GM13977 (cell line): ENCODE results near the gene ALLC.
"Not testable (repeated sequence)": the region's sequence is repeated elsewhere in the genome, so short reads cannot be mapped to it uniquely, and the experiment has no call there.

ENCODE experiments used
- DNase-seq: peaks from one replicate; pipeline ENCODE4 v3.0.0; 2012; ENCODE audit warnings: low spot score
- in situ Hi-C: fragments of 300-500 bp; cut with MboI; formaldehyde crosslinking; loops from one replicate; pipeline ENCODE4 v1.12.0; 2022; ENCODE audit warnings: low sequenced_read_pairs, low pct_unique_long_range_greater_than_20kb, mixed read lengths, inconsistent platforms; ENCODE audit not compliant: unreplicated experiment
- TF ChIP-seq, protein P1 (sequence below): IDR thresholded peaks from 2 replicates; pipeline ENCODE4 v1.5.1; 2012; ENCODE audit warnings: mild to moderate bottlenecking, control low read depth; ENCODE audit not compliant: insufficient read depth; ENCODE audit errors: extremely low read depth, missing control alignments

ALLC gene

DNA sequence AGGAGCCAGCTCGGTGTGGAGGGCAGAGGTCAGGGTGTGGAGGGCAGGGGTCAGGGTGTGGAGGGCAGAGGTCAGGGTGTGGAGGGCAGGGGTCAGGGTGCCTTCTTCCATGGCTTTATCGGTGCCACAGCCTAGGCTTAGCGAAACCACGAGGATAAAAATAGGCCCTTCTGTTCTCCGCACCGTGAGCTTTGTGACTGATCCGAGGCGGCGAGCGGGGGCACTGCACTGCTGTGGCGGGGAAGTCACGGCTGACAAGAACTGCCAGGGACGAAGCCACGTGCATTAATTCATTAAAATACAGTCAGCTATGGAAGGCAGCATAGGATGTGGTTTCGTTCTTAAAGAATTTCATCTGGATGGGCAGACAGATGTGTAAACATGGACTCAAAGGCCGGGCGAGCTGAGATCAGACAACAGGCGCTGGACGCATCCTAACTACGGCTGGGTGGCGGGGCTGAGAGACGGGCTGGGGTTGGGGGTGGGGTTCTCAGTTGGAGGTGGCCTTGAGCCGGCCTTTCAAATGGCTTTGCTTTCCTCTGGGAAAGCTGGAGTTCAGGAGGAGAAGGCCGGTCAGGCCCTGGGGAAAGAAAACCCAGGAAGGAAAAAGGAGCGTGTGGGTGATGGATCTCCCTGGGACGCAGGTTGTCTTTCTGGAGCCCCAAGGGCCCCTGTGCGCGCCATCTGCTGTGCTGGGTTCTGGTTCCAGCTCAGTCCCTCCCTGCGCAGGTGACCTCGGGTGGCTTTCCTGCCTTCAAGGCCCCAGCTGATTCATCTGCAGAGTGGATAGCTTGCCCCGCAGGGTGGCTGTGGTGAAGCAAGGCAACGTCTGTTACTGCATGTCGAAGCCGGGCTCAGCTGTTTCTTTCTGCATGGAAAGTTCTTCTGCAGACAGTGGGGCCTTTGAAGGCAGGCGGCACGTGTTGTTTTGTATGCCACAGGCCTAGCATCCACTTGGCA is 958 bp upstream of the ALLC start:
- TF ChIP-seq, protein P1, sequence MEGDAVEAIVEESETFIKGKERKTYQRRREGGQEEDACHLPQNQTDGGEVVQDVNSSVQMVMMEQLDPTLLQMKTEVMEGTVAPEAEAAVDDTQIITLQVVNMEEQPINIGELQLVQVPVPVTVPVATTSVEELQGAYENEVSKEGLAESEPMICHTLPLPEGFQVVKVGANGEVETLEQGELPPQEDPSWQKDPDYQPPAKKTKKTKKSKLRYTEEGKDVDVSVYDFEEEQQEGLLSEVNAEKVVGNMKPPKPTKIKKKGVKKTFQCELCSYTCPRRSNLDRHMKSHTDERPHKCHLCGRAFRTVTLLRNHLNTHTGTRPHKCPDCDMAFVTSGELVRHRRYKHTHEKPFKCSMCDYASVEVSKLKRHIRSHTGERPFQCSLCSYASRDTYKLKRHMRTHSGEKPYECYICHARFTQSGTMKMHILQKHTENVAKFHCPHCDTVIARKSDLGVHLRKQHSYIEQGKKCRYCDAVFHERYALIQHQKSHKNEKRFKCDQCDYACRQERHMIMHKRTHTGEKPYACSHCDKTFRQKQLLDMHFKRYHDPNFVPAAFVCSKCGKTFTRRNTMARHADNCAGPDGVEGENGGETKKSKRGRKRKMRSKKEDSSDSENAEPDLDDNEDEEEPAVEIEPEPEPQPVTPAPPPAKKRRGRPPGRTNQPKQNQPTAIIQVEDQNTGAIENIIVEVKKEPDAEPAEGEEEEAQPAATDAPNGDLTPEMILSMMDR = no peak
- DNase-seq = no peak
- in situ Hi-C loops = no loop called here

DNA sequence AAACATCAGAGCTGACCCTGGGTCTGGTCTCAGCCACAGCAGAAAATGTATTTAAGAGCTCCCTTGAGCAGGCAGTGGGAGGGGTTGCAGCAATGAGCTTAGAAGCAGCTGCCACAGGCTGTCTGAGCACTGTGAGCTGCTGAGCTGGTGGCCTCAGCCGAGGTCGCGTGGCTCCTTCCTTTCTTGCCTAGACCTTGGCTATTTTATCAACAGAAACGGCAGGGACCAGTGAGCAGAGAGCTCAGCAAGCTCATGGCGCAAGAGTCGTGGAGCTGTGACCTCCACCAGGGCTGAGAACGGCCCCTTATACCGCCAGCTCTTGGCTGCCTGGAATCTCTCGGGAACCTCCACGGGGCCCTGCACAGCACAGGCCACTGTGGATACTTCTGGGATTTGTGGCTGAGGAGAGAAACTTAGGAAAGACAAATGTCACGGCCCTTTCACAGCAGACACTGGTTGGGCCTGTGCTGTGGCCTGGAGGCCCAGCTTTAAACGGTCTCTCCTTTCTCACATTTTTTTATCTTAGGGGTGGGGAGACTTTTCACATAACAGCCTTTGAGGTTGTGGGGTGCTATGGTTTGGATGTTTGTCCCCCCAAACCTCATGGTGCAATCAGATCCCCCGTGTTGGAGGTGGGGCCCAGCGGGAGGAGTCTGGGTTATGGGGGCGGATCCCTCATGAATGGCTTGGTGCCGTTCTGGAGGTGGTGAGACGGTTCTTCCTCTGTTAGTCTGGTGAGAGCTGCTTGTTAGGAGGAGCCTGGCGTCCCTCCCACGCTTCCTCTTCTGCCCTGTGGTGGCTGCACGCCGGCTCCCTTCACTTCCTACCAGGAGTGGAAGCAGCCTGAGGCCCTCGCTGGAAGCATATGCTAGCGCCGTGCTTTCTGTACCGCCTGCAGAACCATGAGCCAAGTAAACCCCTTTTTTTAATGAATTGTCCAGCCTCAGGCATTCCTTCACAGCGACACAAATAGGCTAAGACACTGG is 1.7 kb downstream of the ALLC start:
- TF ChIP-seq, protein P1 = no peak
- no peak for DNase-seq
- in situ Hi-C loops = no loop called here

DNA sequence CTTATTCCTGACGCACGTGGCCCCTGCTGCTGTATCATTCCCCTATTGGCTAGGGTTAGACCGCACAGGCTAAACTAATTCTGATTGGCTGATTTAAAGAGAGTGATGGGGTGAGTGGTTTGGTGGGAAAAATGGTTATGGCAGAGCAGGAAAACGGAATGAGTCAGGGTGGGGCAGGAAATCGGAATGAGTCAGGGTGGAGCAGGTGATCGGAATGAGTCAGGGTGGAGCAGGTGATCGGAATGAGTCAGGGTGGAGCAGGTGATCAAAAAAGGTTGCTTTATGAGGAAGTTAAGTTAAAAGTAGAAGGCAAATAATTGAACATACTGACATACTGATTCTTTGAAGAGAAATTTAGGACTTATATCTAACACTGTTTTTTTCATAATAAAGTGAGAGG is 2.6 kb downstream of the ALLC start:
- DNase-seq, in situ Hi-C loops: not testable (repeated sequence)

DNA sequence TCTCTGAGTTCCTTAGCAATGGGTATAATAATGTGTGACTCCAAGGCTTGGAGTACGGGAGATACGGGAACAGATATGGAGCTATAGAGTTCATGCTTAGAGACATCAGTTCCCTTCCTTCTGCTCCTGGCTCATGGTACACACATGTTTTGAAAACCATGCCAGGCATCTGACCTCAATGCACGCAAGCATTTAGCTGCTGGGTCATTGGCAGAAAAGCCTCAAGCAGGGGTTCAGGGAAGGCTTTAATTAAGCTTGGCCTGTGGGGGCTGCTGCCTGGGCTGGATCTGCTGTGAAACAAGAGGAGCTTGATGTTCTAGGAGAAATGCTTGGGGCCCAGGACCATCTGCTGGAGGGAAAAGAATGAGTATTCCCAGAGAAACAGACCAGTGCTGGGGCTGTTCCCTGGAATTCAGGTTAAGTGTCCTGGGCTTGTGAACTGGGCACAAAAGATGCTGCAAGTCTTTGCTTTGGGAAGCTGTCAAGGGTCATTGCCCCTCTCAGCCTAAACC is 3.2 kb downstream of the ALLC start:
- DNase-seq = no peak
- in situ Hi-C loops = no loop called here
- TF ChIP-seq, protein P1 = no peak

DNA sequence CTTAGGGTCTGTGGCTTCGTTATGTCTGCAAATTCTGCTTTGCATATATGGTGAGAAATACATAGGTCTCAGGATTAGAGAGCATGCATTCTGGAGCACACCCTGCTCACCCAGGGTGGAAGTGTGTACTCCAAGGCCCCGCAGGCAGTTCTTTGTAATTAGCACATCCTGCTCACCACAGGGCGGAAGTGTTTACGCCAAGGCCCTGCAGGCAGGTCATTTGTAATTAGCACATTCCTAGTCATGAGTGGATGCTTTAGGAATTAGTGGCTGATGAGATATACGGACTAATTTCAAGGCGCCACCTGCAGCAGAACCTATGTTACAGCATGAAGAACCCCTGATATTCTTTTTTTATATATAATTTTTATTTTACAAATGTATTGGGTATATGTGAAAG is 4.2 kb downstream of the ALLC start:
- in situ Hi-C loops = no loop called here
- TF ChIP-seq, protein P1 = no peak
- no peak for DNase-seq

DNA sequence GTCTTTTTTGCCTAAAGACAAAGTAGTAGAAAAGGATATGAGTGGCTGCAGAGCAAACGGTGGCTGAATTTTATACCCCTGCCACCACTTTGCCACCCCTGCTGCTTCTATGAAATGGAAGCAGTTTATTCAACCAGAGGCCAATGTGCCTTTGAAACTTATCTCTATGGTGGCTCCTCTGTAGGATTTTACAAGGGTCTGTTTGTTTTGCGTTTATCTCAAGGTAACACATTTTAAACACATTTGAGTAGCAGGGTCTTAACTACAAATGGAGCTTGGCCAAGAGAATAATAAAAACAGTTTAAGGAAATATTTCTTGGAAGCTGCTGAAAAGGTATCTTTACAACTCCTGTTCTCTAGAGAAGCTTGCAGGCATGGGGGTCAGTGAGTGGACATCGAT is 6.1 kb downstream of the ALLC start:
- in situ Hi-C loops = no loop called here
- DNase-seq = no peak
- TF ChIP-seq, protein P1 = no peak
